HCT116 (cell line): ENCODE measurements around the gene NAV3. TPM values are rescaled to one million over a fixed set of nuclear protein-coding genes. Genes with fewer than 3 reads are reported as not detected.

ENCODE experiments used
- ATAC-seq: fragments of 200-7000 bp; cut with Tn5 transposase; 2 replicates; pipeline ENCODE4 v1.9.1; 2020; ENCODE audit warnings: mild to moderate bottlenecking, moderate library complexity
- BruUV-seq: library from RNA; stranded (reverse); fragments of 400-500 nt; replicated peaks from 2 replicates; lab custom pipeline; 2021; lab: Mats Ljungman, UMichigan
- CTCF ChIA-PET: fragments of 300-600 bp; sonication (Branson Sonifier 250); formaldehyde crosslinking; loops from one replicate; lab custom pipeline; 2021; ENCODE audit warnings: antibody characterized with exemption; lab: Charles Lee
- POLR2A ChIA-PET: fragments of 300-600, 350-600 bp; sonication (Branson Sonifier 250); formaldehyde crosslinking; loops from one replicate; lab custom pipeline; 2021; ENCODE audit warnings: antibody characterized with exemption; lab: Charles Lee
- RAD21 ChIA-PET, 2 experiments: fragments of 300-600 bp; sonication (Branson Sonifier 250); formaldehyde crosslinking; loops; one replicate each; lab custom pipeline; 2023; ENCODE audit warnings: low total read pairs in 2 of 2; ENCODE audit not compliant: uncharacterized antibody in 2 of 2, unreplicated experiment in 2 of 2, low non-redundant PET in 1 of 2; lab: Charles Lee
- DNase-seq: peaks from one replicate; pipeline ENCODE4 v3.0.0-alpha.2; 2010; ENCODE audit warnings: low read depth, low spot score
- H2AFZ ChIP-seq: fragments of 200-600 bp; shearing (Covaris generic), sonication (generic); 2 replicates; pipeline ENCODE4 v1.6.1; 2017; ENCODE audit warnings: low read depth, mixed run types, mixed read lengths, antibody characterized with exemption, low read length; ENCODE audit not compliant: poor library complexity, severe bottlenecking
- H3K27ac ChIP-seq: 2 replicates; pipeline ENCODE4 v1.5.1; 2012; ENCODE audit warnings: low read depth, low read length
- H3K27me3 ChIP-seq: fragments of 200-600 bp; sonication (generic); 2 replicates; pipeline ENCODE4 v1.6.1; 2016; ENCODE audit warnings: mixed run types, low read length, mixed read lengths; ENCODE audit not compliant: insufficient read depth
- H3K36me3 ChIP-seq, 2 experiments: fragments of 200-500 bp in 1 of 2; fragments of 200-600 bp in 1 of 2; sonication (Bioruptor generic) in 1 of 2; sonication (generic) in 1 of 2; 2 replicates each; pipeline versions ENCODE4 v1.5.1 to v1.6.1; 2014 to 2016; ENCODE audit warnings: low read length in 2 of 2, inconsistent platforms in 1 of 2, mixed read lengths in 1 of 2, mixed run types in 1 of 2; ENCODE audit not compliant: insufficient read depth in 2 of 2, control insufficient read depth in 1 of 2
- H3K4me1 ChIP-seq, 2 experiments: fragments of 200-600 bp in 1 of 2; sonication (generic) in 1 of 2; 2 replicates each; pipeline versions ENCODE4 v1.5.1 to v1.6.1; 2012 to 2017; ENCODE audit warnings: low read length in 2 of 2, inconsistent platforms in 1 of 2, mild to moderate bottlenecking in 1 of 2, mixed read lengths in 1 of 2, mixed run types in 1 of 2, moderate library complexity in 1 of 2; ENCODE audit not compliant: insufficient read depth in 2 of 2, control insufficient read depth in 1 of 2
- H3K4me2 ChIP-seq: fragments of 200-600 bp; sonication (generic); 2 replicates; pipeline ENCODE4 v1.6.1; 2017; ENCODE audit warnings: mixed run types, low read length, mixed read lengths
- H3K4me3 ChIP-seq, 2 experiments: fragments of 200-600 bp in 1 of 2; sonication (generic) in 1 of 2; replicated peaks in 1 of 2; 2 replicates each; pipeline ENCODE4 v1.5.1; 2011 to 2016; ENCODE audit warnings: low read length in 2 of 2, control low read depth in 1 of 2, low read depth in 1 of 2, mild to moderate bottlenecking in 1 of 2, mixed read lengths in 1 of 2, mixed run types in 1 of 2
- H3K79me2 ChIP-seq: fragments of 200-600 bp; sonication (generic); 2 replicates; pipeline ENCODE4 v1.6.1; 2017; ENCODE audit warnings: mild to moderate bottlenecking, mixed run types, low read length, moderate library complexity, mixed read lengths; ENCODE audit not compliant: insufficient read depth
- H3K9ac ChIP-seq: fragments of 200-600 bp; sonication (generic); 2 replicates; pipeline ENCODE4 v1.6.1; 2016; ENCODE audit warnings: low read length, mixed read lengths
- H3K9me2 ChIP-seq: fragments of 200-600 bp; sonication (generic), shearing (Covaris generic); 2 replicates; pipeline ENCODE4 v1.6.1; 2017; ENCODE audit warnings: mixed run types, mild to moderate bottlenecking, moderate library complexity; ENCODE audit not compliant: insufficient read depth
- H3K9me3 ChIP-seq, 2 experiments: fragments of 200-500 bp in 1 of 2; fragments of 200-600 bp in 1 of 2; sonication (Bioruptor generic) in 1 of 2; sonication (generic) in 1 of 2; 2 replicates each; pipeline ENCODE4 v1.6.1; 2014 to 2017; ENCODE audit warnings: low read length in 2 of 2, mixed read lengths in 2 of 2, inconsistent platforms in 1 of 2, low read depth in 1 of 2, mild to moderate bottlenecking in 1 of 2, mixed run types in 1 of 2, moderate library complexity in 1 of 2; ENCODE audit not compliant: control insufficient read depth in 1 of 2, insufficient read depth in 1 of 2
- H4K20me1 ChIP-seq: fragments of 200-600 bp; sonication (generic), shearing (Covaris generic); 2 replicates; pipeline ENCODE4 v1.6.1; 2017; ENCODE audit warnings: mixed run types, mild to moderate bottlenecking, moderate library complexity; ENCODE audit not compliant: insufficient read depth
- CBX3 ChIP-seq: IDR thresholded peaks from 2 replicates; pipeline ENCODE4 v1.6.1; 2012; ENCODE audit warnings: low read depth
- EGR1 ChIP-seq: IDR thresholded peaks from 2 replicates; pipeline ENCODE4 v1.6.1; 2012; ENCODE audit warnings: low read depth
- EZH2 ChIP-seq: fragments of 200-600 bp; sonication (generic); IDR thresholded peaks from 2 replicates; pipeline ENCODE4 v1.6.1; 2017; ENCODE audit warnings: antibody characterized with exemption, mixed run types
- EZH2phosphoT487 ChIP-seq: fragments of 200-600 bp; IDR thresholded peaks from 2 replicates; pipeline ENCODE4 v1.6.1; 2018; ENCODE audit warnings: antibody characterized with exemption, borderline replicate concordance
- FOSL1 ChIP-seq: IDR thresholded peaks from 2 replicates; pipeline ENCODE4 v1.6.1; 2012; ENCODE audit warnings: low read depth
- POLR2A ChIP-seq: IDR thresholded peaks from 2 replicates; pipeline ENCODE4 v1.7.0; 2011; ENCODE audit warnings: borderline replicate concordance; ENCODE audit not compliant: insufficient read depth, insufficient read length; ENCODE audit errors: extremely low read depth
- POLR2AphosphoS5 ChIP-seq: IDR thresholded peaks from 2 replicates; pipeline ENCODE4 v1.6.1; 2011; ENCODE audit warnings: mild to moderate bottlenecking, low read depth, low read length, moderate library complexity
- SIN3A ChIP-seq: IDR thresholded peaks from 2 replicates; pipeline ENCODE4 v1.6.1; 2012; ENCODE audit warnings: low read depth
- SP1 ChIP-seq: IDR thresholded peaks from 2 replicates; pipeline ENCODE4 v1.6.1; 2012; ENCODE audit warnings: low read depth
- TCF7L2 ChIP-seq: IDR thresholded peaks from 2 replicates; pipeline ENCODE4 v1.7.0; 2011; ENCODE audit warnings: borderline replicate concordance, inconsistent platforms; ENCODE audit not compliant: insufficient read depth, insufficient read length; ENCODE audit errors: extremely low read depth
- ZNF274 ChIP-seq: fragments of 200-500 bp; sonication (Bioruptor generic); IDR thresholded peaks from 2 replicates; pipeline ENCODE4 v1.6.1; 2014; ENCODE audit warnings: mild to moderate bottlenecking, low read depth, low read length, inconsistent platforms
- intact Hi-C: fragments of 100-400 bp; cut with micrococcal nuclease; formaldehyde crosslinking; loops from 2 replicates; pipeline ENCODE4 v1.10.0; 2022
- total RNA-seq: library from RNA; stranded (reverse); gene quantifications from one replicate; pipeline ENCODE4 v1.2.1, GENCODE V29; 2021; ENCODE audit not compliant: unreplicated experiment
- TF ChIP-seq, protein P1 (sequence below): IDR thresholded peaks from 2 replicates; pipeline ENCODE4 v1.6.1; 2012
- TF ChIP-seq, protein P2 (sequence below): IDR thresholded peaks from 2 replicates; pipeline ENCODE4 v1.6.1; 2012; ENCODE audit warnings: low read depth

NAV3 gene
- total RNA-seq, 1 experiment from 2014 or later: 7.8 TPM

DNA sequence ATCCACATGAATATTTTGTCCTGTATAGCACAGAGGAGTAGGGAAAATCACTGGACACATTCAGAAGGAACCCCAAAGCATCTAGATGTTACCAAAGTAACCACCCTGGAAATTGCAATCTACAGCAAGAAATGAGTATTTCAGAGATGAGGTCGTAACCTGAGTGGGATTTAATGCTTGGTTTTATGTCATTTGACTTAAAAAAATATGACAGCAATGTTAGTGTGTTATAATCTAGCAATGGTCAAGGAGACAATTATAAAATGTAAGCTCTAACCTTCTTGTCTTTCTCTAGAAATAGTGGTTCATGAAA lies 256.6 kb downstream of the NAV3 start:
- RAD21 ChIA-PET: no interaction called here
- CTCF ChIA-PET: interaction anchor here (1.1 to 1.8 kb wide), 2 partner anchors 9 to 19 kb away, joined by 3 to 6 read pairs; no protein-coding TSS in a partner anchor

DNA sequence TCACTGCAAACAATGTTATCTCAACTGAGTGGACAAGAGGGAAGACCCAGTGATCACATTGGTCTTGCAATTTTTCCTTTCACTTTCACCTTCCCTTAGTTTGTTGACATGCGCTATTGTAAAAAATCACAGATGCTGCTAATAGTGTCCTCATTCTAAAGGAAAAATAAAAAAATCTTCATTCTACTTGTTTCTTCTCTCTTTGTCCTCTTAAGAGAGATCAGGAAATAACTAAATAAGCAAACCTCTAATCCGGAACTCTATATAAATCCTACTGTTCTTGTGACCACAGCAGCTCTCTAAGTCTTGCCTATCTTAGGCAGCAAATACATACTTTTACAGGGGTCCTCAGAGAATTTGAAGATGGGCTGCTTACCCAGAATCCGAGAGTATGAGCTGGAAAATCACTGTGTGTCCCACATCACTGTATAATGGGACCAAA lies 257.7 kb downstream of the NAV3 start:
- no peak for TF ChIP-seq CBX3
- no peak for TF ChIP-seq POLR2A
- TF ChIP-seq TCF7L2: no peak
- no peak for TF ChIP-seq EGR1
- TF ChIP-seq, protein P1, sequence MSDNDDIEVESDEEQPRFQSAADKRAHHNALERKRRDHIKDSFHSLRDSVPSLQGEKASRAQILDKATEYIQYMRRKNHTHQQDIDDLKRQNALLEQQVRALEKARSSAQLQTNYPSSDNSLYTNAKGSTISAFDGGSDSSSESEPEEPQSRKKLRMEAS: no peak
- TF ChIP-seq EZH2phosphoT487: no peak
- TF ChIP-seq, protein P2, sequence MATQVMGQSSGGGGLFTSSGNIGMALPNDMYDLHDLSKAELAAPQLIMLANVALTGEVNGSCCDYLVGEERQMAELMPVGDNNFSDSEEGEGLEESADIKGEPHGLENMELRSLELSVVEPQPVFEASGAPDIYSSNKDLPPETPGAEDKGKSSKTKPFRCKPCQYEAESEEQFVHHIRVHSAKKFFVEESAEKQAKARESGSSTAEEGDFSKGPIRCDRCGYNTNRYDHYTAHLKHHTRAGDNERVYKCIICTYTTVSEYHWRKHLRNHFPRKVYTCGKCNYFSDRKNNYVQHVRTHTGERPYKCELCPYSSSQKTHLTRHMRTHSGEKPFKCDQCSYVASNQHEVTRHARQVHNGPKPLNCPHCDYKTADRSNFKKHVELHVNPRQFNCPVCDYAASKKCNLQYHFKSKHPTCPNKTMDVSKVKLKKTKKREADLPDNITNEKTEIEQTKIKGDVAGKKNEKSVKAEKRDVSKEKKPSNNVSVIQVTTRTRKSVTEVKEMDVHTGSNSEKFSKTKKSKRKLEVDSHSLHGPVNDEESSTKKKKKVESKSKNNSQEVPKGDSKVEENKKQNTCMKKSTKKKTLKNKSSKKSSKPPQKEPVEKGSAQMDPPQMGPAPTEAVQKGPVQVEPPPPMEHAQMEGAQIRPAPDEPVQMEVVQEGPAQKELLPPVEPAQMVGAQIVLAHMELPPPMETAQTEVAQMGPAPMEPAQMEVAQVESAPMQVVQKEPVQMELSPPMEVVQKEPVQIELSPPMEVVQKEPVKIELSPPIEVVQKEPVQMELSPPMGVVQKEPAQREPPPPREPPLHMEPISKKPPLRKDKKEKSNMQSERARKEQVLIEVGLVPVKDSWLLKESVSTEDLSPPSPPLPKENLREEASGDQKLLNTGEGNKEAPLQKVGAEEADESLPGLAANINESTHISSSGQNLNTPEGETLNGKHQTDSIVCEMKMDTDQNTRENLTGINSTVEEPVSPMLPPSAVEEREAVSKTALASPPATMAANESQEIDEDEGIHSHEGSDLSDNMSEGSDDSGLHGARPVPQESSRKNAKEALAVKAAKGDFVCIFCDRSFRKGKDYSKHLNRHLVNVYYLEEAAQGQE: no peak
- TF ChIP-seq FOSL1: no peak

More for the DNA sequence above, 256.6 kb downstream of the NAV3 start:
- no peak overlapping the region for H3K9ac ChIP-seq
- intact Hi-C loops: no loop called here
- no peak overlapping the region for H3K4me2 ChIP-seq
- H3K4me3 ChIP-seq: no peak overlapping the region
- H2AFZ ChIP-seq: no peak overlapping the region
- TF ChIP-seq SP1 (no peak), EZH2 (no peak), SIN3A (no peak), ZNF274 (no peak), POLR2AphosphoS5 (no peak)
- H3K4me1 ChIP-seq: no peaks in the 10 kb centered on the region
- H3K9me3 ChIP-seq: no peaks in the 10 kb centered on the region
- BruUV-seq: no TSS peak
- no peaks in the 10 kb centered on the region for H3K79me2 ChIP-seq
- H4K20me1 ChIP-seq: no peaks in the 10 kb centered on the region
- no peaks in the 10 kb centered on the region for H3K36me3 ChIP-seq
- DNase-seq (no peak), ATAC-seq (no peak)
- no peaks in the 10 kb centered on the region for H3K9me2 ChIP-seq
- POLR2A ChIA-PET: no interaction called here
- no peaks in the 10 kb centered on the region for H3K27me3 ChIP-seq
- H3K27ac ChIP-seq: no peak overlapping the region

More for the DNA sequence above, 257.7 kb downstream of the NAV3 start:
- H3K27ac ChIP-seq: no peak overlapping the region
- no peaks in the 10 kb centered on the region for H3K9me3 ChIP-seq
- H3K9ac ChIP-seq: no peak overlapping the region
- no TSS peak for BruUV-seq
- ATAC-seq: no peak
- no peaks in the 10 kb centered on the region for H3K4me1 ChIP-seq
- ChIA-PET POLR2A (no interaction called here), CTCF (no interaction called here), RAD21 (no interaction called here)
- DNase-seq: no peak
- H3K4me2 ChIP-seq: no peak overlapping the region
- H4K20me1 ChIP-seq: no peaks in the 10 kb centered on the region
- intact Hi-C loops: no loop called here
- H3K27me3 ChIP-seq: no peaks in the 10 kb centered on the region
- no peak overlapping the region for H3K4me3 ChIP-seq
- H3K9me2 ChIP-seq: no peaks in the 10 kb centered on the region
- no peaks in the 10 kb centered on the region for H3K79me2 ChIP-seq
- no peaks in the 10 kb centered on the region for H3K36me3 ChIP-seq
- no peak overlapping the region for H2AFZ ChIP-seq
